GM18507 (cell line): ENCODE results near the gene MSRB2.
A peak's percentile ranks its signal among the peaks of the same experiment; 100 is the strongest.

Experiments
- DNase-seq: peaks from one replicate; pipeline ENCODE4 v3.0.0; 2011; ENCODE audit warnings: low read depth; ENCODE audit not compliant: insufficient read length; ENCODE audit errors: extremely low spot score
- FAIRE-seq: peaks from 2 replicates; lab custom pipeline; 2011; peaks lifted over from hg19 to GRCh38; lab: Jason Lieb, UNC

MSRB2 gene

DNA sequence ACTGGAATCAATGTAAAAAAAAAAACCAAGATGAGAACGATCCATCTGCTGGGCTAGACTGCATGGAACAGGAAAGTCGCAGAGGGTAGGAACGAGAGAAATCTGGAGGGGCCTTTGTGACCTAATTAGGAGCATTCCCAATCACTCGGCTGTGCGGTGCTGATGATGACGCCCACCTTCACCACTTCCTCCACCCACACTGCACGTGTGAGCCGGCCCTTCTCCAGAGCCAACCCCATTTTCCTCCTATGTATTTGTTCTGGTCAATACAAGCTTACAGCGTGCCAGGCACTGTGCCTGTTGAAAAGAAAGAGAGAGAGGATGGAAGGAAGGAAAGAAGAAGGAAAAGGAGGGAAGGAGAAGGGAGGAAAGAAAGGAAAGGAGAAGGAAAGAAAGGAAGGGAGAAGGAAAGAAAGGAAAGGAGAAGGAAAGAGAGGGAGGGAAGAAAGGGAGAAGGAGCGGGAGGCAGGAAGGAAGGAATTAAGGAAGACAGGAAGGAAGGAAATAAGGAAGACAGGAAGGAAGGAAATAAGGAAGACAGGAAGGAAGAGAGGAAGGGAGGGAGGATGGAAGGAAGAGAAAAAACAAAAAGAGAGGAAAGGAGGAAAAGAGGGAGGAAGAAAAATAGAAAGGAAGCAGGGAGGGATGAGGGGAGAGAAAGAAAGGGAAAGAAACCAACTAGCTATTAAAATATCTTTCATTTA lies 61.2 kb downstream of the MSRB2 start:
- FAIRE-seq, result no peak
- DNase-seq, result no peak

DNA sequence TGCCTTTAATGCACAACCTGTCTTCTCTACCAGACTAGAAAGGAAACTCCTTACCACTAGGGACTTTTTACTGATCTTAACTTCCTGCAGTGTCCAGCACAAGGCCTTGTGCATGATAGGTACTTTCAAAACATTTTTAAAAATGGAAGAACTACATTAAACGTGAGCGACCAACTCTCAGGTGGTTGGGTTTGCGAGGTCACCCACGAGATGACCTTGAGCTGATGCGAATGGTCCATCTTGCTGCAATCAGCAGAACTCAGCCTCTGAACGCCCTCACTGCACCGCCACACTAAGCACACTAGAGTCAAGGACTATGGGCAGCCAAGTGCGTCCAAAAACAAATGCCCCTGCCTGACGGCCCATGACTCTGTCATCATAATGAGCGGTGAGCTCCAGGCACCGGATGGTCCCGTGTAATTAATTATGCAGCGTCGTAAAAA lies 61.9 kb downstream of the MSRB2 start:
- DNase-seq, result no peak

GRCh38 chr10:23157691-23158369 lies 62.5 kb downstream of the MSRB2 start:
- peak; percentile 36 for DNase-seq
- peak; percentile 33 for FAIRE-seq

More for the DNA sequence above, 61.9 kb downstream of the MSRB2 start:
- peak; percentile 21 for FAIRE-seq

- DNase-seq (peak; percentile 43), FAIRE-seq (peak; percentile 77)
These were observed 63.0 kb downstream of the MSRB2 start for GRCh38 chr10:23158370-23158769.

DNA sequence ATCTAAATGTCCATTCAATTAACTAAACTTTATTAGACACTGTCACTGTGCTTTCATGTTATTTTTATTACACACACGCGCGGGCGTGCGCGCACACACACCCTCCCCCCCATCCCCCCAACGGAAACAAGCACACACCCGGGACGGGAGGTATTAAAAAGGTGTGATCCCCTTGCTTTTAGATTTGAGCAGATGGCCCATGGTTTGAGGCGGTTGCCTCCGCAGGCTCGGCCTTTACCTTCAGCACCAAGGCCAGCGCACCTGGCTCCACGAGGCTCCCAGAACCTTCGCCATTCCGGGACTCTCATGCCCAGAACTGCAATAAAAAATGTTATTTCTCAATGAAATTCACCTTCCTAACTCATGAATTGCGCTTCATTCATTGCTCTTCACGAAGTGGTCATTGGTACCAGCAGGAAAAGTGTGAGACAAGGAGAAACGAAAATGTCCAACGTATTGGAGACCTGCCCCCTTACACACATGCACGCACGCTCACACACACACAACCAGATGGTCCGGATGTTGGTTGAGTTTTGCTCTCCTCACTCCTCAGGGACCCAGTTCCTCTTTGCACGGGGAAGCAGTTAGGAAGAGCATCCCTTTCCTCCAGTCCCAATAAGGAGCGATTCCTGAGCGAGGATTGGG lies 76.0 kb downstream of the MSRB2 start:
- DNase-seq (no peak), FAIRE-seq (no peak)
